Measurements from ENCODE around the gene PRKCH.

DNA sequence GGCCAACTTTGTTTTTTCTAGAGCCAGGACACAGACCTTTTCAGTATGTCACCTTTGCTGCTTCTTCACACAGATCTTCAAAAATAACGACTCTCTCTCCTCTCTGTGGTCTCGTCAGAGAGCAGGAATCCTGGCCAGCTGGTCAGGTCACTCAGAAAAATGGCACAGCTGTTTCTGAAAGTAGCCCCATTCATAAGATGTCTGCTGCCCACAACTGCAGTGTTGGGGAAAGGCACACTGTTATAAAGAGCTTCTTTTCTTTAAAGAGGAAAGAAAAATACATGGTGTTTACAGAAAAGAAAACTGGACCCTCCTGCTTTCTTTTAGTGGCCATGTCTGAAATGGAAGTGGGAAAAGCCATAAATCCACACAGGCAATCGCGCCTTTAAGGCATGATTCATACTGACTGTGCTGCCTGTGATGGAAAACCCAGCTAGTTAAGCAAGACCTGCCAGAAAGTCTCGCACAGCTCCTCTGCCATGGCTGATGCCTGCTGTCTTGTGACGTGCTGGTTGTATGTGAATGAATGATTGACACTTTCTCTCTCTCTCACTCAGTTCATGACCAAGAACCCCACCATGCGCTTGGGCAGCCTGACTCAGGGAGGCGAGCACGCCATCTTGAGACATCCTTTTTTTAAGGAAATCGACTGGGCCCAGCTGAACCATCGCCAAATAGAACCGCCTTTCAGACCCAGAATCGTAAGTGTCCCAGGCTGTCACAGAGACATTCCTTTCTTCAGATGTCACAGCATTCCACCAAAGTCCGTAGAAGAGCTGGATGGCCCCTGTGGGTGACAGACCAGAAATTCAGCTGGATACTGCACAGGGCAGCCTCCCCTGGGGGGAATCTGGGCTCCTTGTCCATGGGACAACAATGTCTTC lies 226.0 kb downstream of the PRKCH start:
- TF ChIP-seq ARNTL (CRISPR knock-in tag; IDR thresholded peaks at IDR 0.05; ENCODE audit: borderline replicate concordance, low read depth) (no peak), ZFP30 (CRISPR knock-in tag; IDR thresholded peaks at IDR 0.05) (no peak), ZNF70 (CRISPR knock-in tag; IDR thresholded peaks at IDR 0.05) (no peak), TCF4 (CRISPR knock-in tag; IDR thresholded peaks at IDR 0.05; ENCODE audit: borderline replicate concordance) (no peak), CSDC2 (CRISPR knock-in tag; IDR thresholded peaks at IDR 0.05) (no peak), BACH2 (CRISPR knock-in tag; IDR thresholded peaks at IDR 0.05; ENCODE audit: borderline replicate concordance) (no peak), RARB (CRISPR knock-in tag; IDR thresholded peaks at IDR 0.05) (no peak), ZC3H10 (CRISPR knock-in tag; IDR thresholded peaks at IDR 0.05) (no peak), OSR1 (CRISPR knock-in tag; IDR thresholded peaks at IDR 0.05) (no peak), ZNF8 (CRISPR knock-in tag; IDR thresholded peaks at IDR 0.05) (no peak)
- TF ChIP-seq, protein P1, sequence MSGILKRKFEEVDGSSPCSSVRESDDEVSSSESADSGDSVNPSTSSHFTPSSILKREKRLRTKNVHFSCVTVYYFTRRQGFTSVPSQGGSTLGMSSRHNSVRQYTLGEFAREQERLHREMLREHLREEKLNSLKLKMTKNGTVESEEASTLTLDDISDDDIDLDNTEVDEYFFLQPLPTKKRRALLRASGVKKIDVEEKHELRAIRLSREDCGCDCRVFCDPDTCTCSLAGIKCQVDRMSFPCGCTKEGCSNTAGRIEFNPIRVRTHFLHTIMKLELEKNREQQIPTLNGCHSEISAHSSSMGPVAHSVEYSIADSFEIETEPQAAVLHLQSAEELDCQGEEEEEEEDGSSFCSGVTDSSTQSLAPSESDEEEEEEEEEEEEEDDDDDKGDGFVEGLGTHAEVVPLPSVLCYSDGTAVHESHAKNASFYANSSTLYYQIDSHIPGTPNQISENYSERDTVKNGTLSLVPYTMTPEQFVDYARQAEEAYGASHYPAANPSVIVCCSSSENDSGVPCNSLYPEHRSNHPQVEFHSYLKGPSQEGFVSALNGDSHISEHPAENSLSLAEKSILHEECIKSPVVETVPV (CRISPR knock-in tag; IDR thresholded peaks at IDR 0.05): no peak
- TF ChIP-seq, protein P2, sequence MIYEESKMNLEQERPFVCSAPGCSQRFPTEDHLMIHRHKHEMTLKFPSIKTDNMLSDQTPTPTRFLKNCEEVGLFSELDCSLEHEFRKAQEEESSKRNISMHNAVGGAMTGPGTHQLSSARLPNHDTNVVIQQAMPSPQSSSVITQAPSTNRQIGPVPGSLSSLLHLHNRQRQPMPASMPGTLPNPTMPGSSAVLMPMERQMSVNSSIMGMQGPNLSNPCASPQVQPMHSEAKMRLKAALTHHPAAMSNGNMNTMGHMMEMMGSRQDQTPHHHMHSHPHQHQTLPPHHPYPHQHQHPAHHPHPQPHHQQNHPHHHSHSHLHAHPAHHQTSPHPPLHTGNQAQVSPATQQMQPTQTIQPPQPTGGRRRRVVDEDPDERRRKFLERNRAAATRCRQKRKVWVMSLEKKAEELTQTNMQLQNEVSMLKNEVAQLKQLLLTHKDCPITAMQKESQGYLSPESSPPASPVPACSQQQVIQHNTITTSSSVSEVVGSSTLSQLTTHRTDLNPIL (CRISPR knock-in tag; IDR thresholded peaks at IDR 0.05; ENCODE audit: low read depth): no peak
- TF ChIP-seq, protein P3, sequence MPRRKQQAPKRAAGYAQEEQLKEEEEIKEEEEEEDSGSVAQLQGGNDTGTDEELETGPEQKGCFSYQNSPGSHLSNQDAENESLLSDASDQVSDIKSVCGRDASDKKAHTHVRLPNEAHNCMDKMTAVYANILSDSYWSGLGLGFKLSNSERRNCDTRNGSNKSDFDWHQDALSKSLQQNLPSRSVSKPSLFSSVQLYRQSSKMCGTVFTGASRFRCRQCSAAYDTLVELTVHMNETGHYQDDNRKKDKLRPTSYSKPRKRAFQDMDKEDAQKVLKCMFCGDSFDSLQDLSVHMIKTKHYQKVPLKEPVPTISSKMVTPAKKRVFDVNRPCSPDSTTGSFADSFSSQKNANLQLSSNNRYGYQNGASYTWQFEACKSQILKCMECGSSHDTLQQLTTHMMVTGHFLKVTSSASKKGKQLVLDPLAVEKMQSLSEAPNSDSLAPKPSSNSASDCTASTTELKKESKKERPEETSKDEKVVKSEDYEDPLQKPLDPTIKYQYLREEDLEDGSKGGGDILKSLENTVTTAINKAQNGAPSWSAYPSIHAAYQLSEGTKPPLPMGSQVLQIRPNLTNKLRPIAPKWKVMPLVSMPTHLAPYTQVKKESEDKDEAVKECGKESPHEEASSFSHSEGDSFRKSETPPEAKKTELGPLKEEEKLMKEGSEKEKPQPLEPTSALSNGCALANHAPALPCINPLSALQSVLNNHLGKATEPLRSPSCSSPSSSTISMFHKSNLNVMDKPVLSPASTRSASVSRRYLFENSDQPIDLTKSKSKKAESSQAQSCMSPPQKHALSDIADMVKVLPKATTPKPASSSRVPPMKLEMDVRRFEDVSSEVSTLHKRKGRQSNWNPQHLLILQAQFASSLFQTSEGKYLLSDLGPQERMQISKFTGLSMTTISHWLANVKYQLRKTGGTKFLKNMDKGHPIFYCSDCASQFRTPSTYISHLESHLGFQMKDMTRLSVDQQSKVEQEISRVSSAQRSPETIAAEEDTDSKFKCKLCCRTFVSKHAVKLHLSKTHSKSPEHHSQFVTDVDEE (CRISPR knock-in tag; IDR thresholded peaks at IDR 0.05): no peak

All from SK-N-SH treated with all-trans-retinoic acid at 6 μM for 48 hours (cell line).